ENCODE measurements around the gene GPER1.

- TF ChIP-seq KDM5A (IDR thresholded peaks at IDR 0.05) = no peak
- no peak for TF ChIP-seq POLR2A (IDR thresholded peaks at IDR 0.05; ENCODE audit: low read length)
- no peak for TF ChIP-seq CTCF (IDR thresholded peaks at IDR 0.05)
- TF ChIP-seq JUN (IDR thresholded peaks at IDR 0.05) = no peak
These were observed 34.9 kb upstream of the GPER1 start for GRCh38 chr7:1053002-1053411.

Data from A549 (cell line).